ENCODE results near the gene SMIM23.

SMIM23 gene

DNA sequence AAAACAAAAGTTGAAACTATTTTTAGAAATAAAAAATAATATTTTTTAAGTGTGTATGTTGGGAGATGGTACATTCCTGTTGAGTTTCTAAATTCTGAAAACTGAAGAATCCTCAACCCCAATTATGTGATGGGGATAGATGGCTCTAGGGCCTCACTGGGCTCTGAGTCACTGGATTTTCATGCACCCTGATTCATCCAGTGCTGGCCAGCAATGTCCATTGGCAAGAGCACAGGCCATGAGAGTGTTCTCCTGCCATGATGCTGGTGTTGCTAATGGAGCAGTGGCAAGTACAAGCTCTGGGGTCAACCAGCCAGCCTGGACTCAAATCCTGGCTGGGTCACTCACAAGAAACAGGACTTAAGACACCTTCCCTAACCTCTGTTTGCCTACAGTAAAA, 23.3 kb downstream of the SMIM23 start:
- no peak for TF ChIP-seq SPI1 (IDR thresholded peaks at IDR 0.05; ENCODE audit: borderline replicate concordance, low read depth)
- TF ChIP-seq, protein P1, sequence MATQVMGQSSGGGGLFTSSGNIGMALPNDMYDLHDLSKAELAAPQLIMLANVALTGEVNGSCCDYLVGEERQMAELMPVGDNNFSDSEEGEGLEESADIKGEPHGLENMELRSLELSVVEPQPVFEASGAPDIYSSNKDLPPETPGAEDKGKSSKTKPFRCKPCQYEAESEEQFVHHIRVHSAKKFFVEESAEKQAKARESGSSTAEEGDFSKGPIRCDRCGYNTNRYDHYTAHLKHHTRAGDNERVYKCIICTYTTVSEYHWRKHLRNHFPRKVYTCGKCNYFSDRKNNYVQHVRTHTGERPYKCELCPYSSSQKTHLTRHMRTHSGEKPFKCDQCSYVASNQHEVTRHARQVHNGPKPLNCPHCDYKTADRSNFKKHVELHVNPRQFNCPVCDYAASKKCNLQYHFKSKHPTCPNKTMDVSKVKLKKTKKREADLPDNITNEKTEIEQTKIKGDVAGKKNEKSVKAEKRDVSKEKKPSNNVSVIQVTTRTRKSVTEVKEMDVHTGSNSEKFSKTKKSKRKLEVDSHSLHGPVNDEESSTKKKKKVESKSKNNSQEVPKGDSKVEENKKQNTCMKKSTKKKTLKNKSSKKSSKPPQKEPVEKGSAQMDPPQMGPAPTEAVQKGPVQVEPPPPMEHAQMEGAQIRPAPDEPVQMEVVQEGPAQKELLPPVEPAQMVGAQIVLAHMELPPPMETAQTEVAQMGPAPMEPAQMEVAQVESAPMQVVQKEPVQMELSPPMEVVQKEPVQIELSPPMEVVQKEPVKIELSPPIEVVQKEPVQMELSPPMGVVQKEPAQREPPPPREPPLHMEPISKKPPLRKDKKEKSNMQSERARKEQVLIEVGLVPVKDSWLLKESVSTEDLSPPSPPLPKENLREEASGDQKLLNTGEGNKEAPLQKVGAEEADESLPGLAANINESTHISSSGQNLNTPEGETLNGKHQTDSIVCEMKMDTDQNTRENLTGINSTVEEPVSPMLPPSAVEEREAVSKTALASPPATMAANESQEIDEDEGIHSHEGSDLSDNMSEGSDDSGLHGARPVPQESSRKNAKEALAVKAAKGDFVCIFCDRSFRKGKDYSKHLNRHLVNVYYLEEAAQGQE (IDR thresholded peaks at IDR 0.05; ENCODE audit: insufficient replicate concordance, low read depth) = no peak
- TF ChIP-seq GABPA (IDR thresholded peaks at IDR 0.05; ENCODE audit: low read depth) = no peak
- TF ChIP-seq POLR2AphosphoS5 (IDR thresholded peaks at IDR 0.05; ENCODE audit: low read depth) = no peak
- H3K27me3 ChIP-seq (ENCODE audit: insufficient read depth, poor library complexity, severe bottlenecking) = peaks cover 30% of the 10 kb centered on the region
- no peak for DNase-seq (ENCODE audit: low read depth in 1 of 2, low spot score in 1 of 2)

DNA sequence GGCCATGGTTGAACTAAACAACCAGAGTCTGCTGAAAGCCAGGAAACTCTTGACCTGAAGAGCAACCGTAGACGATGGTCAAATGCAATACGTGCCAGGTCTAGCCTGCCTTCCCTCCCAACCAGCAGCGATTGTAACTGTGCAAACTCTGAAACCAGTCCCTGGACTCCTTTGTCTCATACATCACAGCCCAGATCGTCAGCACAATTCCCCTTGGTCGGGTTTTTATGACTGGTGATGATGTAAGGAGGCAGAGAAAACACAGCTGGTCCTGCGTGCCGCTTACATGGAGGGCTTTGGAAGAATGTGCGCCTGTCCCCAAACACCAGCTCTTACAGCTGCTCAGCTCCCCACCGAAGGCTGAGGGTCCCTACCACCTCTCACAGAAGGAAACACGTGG, 24.6 kb downstream of the SMIM23 start:
- Histone ChIP-seq H3K4me3 (replicated peaks; ENCODE audit: insufficient read depth, low read length) (no peak overlapping the region), H3K27ac (replicated peaks) (no peak overlapping the region), H3K27me3 (ENCODE audit: insufficient read depth, poor library complexity, severe bottlenecking) (peaks cover 21% of the 10 kb centered on the region)
- DNase-seq (ENCODE audit: low read depth in 1 of 2, low spot score in 1 of 2) = no peak
- TF ChIP-seq, protein P1 (IDR thresholded peaks at IDR 0.05; ENCODE audit: insufficient replicate concordance, low read depth) = no peak
- TF ChIP-seq, protein P2, sequence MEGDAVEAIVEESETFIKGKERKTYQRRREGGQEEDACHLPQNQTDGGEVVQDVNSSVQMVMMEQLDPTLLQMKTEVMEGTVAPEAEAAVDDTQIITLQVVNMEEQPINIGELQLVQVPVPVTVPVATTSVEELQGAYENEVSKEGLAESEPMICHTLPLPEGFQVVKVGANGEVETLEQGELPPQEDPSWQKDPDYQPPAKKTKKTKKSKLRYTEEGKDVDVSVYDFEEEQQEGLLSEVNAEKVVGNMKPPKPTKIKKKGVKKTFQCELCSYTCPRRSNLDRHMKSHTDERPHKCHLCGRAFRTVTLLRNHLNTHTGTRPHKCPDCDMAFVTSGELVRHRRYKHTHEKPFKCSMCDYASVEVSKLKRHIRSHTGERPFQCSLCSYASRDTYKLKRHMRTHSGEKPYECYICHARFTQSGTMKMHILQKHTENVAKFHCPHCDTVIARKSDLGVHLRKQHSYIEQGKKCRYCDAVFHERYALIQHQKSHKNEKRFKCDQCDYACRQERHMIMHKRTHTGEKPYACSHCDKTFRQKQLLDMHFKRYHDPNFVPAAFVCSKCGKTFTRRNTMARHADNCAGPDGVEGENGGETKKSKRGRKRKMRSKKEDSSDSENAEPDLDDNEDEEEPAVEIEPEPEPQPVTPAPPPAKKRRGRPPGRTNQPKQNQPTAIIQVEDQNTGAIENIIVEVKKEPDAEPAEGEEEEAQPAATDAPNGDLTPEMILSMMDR (IDR thresholded peaks at IDR 0.05; ENCODE audit: insufficient read depth, low read length) = no peak
- TF ChIP-seq GABPA (IDR thresholded peaks at IDR 0.05; ENCODE audit: low read depth) (no peak), POLR2AphosphoS5 (IDR thresholded peaks at IDR 0.05; ENCODE audit: low read depth) (no peak), SPI1 (IDR thresholded peaks at IDR 0.05; ENCODE audit: borderline replicate concordance, low read depth) (no peak)

More for the DNA sequence above, 23.3 kb downstream of the SMIM23 start:
- H3K4me3 ChIP-seq (replicated peaks; ENCODE audit: insufficient read depth, low read length) = no peak overlapping the region
- no peak overlapping the region for H3K27ac ChIP-seq (replicated peaks)

- no peak overlapping the region for H3K27ac ChIP-seq (replicated peaks)
- no peaks in the 10 kb centered on the region for H3K27me3 ChIP-seq (ENCODE audit: insufficient read depth, poor library complexity, severe bottlenecking)
- TF ChIP-seq POLR2AphosphoS5 (IDR thresholded peaks at IDR 0.05; ENCODE audit: low read depth) (no peak), SPI1 (IDR thresholded peaks at IDR 0.05; ENCODE audit: borderline replicate concordance, low read depth) (no peak), GABPA (IDR thresholded peaks at IDR 0.05; ENCODE audit: low read depth) (no peak)
- TF ChIP-seq, protein P2 (IDR thresholded peaks at IDR 0.05; ENCODE audit: insufficient read depth, low read length) = no peak
- TF ChIP-seq, protein P1 (IDR thresholded peaks at IDR 0.05; ENCODE audit: insufficient replicate concordance, low read depth) = no peak
- H3K4me3 ChIP-seq (replicated peaks; ENCODE audit: insufficient read depth, low read length) = no peak overlapping the region
- no peak for DNase-seq (ENCODE audit: low read depth in 1 of 2, low spot score in 1 of 2)
Measured at GRCh38 chr5:171813270-171813669, 27.7 kb downstream of the SMIM23 start.

Measured in HL-60 (cell line).